Activated naive CD4-positive, alpha-beta T cell treated with Interleukin-2 at 50 U/mL for 16 hours (primary cell): Measurements from ENCODE around the gene CYB5R4.
A peak's percentile ranks its signal among the peaks of the same experiment; 100 is the strongest.

ENCODE experiments used
- DNase-seq: peaks from one replicate; pipeline ENCODE4 v3.0.0-alpha.2; 2020

CYB5R4 gene

DNA sequence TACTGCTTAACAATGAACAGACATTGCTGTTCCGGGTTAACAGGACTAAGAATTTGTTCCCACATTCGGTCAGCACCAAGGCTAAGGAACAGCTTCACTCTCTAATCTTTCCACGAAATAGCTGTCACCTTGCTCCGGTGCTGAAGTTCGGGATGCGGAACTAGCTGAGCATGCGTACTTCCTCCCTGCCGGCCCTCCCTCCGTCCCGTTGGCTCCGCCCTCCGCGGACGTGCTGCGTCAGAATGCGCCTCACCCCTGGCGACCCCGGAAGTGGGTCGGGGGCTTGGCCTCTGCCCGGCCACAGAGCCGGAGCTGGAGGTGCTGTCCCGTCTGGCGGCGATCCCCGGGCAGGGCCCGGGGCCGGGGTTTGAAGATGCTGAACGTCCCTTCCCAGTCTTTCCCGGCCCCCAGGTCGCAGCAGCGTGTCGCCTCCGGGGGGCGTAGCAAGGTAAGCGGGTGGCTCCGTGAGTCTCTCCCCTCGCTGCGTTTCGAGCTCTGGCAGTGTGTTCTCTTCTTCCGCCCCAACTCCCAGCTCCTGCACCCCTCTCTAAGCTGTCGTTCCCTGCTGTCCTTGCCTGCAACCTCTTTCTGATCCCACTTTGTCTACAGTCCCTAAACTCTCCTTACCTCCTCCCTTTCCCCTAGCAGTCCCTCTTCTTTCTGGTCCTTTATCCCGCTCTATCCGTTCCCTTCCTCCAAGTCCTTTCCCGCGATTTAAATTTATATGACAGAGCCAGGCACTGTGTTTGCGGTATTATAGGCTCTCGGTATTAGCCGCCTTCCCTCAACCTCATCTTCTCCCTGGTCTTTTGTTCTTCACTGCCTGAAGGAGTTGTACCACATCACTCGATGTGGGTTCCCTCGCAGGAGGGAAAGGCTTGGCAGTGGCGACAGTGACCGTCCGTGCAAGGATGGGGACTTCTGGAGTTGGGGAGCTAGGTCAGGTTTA lies at the start of gene CYB5R4:
TSS of gene CYB5R4 (plus strand) at position 280 of the 949 bp plus-strand sequence. CDS start at position 374, 94 bp downstream.
- DNase-seq: peak; percentile 95

DNA sequence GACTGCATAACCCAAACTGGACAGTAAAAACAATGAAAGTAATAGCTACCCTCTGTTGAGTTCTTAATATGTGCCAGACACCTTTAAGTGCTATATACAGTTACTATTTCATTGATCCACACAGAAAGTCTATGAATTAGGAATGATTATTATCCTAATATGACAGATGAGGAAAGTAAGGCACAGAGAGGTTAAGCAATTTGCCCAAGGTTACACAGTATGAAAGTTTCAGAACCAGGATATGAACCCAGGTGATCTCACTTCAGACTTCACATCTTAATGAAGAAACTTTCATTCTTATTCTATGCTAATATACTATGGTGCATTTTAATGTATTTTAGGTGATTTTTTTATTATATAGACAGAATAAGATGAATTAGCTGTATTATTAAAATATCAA lies 46.9 kb upstream of the CYB5R4 start:
- no peak for DNase-seq

DNA sequence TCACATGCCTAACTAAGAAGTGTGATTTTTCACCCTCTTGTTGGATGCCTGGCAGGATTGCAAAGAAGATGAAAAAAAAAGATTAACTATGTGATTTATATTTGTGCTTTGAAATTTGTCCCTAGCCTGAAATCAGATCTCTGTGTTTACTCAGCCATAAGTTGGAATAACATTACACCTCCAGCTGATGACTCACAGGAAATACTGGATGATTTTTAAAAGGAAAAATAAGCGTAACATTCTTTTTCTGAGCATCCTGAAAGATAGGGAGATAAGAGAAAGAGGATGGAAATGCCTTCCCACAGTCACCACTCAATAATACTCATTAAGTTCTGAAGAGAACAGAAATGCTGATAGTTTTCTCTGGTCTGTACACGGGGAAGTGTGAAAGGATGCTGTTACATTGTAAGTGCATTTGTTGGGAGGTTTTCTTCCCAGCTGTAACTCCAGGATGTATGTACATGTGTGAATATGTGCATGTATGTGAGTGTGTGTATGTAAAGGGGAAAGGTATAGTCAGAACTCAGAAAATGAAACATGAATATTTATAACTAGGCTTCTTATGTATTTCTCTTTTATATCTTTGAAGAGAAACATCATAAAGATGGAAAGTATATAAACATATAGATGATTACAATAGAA lies 43.7 kb upstream of the CYB5R4 start:
- no peak for DNase-seq

GRCh38 chr6:83822629-83823169 lies 36.8 kb upstream of the CYB5R4 start:
- DNase-seq: no peak

DNA sequence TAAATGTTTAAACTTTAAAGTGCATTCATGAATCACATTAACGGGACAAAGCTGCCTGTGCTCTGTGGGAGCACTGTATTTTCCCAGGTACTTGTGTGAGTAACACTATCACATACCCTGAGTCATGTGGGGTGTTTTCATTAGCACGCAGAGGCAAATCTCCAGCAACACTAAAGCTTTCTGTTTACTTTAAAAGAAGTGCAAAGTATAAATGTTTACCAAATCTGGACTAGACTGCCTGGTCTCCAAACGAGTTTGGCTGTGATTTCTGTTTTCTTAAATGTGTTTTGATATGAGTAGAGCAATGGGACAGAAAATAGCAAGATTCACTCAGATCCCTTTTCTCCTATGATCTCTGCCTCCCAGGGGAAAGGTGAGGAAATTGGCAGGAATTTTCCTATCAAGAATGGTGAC lies 35.1 kb upstream of the CYB5R4 start:
- no peak for DNase-seq

DNA sequence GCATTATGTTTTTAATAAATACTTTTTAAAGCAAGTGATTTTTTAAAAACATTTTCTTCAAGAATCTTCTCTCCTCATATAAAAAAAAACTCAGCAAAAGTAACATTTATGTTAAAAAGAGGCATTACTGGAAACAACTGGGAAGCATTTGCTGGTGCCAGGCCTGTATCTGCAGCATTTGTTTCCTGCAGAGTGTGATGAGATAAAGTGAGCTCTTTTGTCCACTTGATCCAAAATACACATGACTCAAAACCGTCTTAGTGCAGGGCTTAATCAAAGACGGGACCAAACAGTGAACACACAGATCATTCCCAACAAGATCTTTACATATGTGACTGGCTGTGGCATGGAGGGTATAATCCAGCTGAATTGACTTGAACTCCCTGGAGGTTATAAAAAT lies 34.7 kb upstream of the CYB5R4 start:
- no peak for DNase-seq

DNA sequence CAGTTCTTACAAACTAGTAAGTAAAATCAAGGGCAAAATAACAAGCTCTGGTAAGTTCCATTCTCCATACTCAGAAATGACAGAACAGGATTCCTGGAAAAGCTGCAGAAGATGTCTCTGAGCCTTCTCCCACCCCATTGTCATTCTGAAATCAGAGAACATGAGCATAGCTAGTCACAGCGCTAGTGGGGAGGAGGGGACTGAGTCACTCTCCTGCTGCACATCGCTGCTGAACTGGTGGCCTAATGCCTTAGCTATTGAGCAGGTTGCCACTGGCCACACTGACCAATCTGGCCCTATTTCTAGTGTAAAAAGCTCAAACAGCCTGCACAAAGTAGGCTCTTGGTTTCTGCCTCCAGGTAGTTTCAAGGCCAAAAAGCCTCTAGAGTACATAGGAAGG lies 32.4 kb upstream of the CYB5R4 start:
- no peak for DNase-seq

- DNase-seq: no peak
These were observed 20.8 kb upstream of the CYB5R4 start for GRCh38 chr6:83838727-83839126.

GRCh38 chr6:83844170-83844569 lies 15.3 kb upstream of the CYB5R4 start:
- no peak for DNase-seq

DNA sequence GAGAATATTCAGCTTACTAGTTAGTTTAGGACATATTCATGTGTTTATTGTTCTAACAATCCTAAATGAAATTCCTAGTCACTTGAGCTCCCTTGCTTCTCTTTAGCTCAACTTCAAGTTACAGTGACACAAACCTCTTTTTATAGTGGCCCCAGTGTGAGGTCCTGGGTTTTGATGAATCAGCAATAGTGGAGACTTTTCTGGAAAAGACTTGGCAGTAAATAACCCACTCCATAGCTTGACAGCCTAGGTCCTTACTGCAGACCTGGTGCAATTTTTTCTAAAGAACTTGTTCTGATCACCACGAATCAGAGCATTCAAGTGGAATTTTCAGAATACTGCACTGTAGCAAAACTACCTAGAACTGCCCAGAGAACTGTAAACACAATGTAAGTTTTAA lies 13.2 kb upstream of the CYB5R4 start:
- DNase-seq: no peak

DNA sequence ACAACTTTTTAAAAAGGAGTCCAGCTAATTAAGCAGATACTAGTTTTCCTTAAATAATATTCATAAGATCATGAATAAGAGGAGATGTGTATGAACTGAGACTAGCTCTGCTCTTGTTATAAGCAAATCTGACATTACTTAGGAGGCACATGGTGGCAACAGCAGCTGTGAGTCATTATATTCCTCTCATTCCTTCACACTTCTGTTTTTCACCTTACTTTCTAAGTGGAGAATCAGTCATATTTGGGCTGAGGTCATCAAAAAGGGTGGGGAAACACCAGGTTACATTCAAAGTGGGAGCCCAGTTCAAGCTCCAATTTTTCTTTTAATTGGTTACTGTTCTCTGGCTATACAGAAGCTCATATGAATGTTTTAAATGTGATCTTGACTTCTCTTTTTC lies 12.3 kb upstream of the CYB5R4 start:
- DNase-seq: no peak

DNA sequence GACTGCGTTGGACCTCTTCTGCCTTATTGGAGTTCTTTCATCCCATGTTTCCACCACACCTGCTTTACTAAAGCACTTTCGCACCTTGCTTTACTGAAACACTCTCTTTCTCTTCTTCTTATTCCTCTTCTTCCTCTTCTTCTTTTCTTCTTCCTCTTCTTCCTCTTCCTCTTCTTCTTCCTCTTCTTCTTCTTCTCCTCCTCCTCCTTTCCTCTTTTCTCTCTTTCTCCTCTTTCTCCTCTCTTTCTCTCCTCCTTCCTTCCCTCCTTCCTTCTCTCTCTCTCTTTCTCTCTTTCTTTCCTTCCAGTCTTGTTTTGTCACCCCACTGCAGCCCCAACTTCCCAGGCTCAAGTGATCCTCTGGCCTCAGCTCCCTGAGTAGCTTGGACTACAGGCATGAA lies 10.4 kb upstream of the CYB5R4 start:
- DNase-seq: no peak

- no peak for DNase-seq
These were observed 9.9 kb upstream of the CYB5R4 start for GRCh38 chr6:83849610-83850009.

GRCh38 chr6:83852528-83853177 lies 6.8 kb upstream of the CYB5R4 start:
- no peak for DNase-seq

GRCh38 chr6:83853178-83854000 lies 6.1 kb upstream of the CYB5R4 start, which contains the start of gene RIPPLY2:
RIPPLY2 (plus strand) TSS chr6:83853360; CDS start chr6:83853417, 57 bp downstream.
- DNase-seq: no peak

DNA sequence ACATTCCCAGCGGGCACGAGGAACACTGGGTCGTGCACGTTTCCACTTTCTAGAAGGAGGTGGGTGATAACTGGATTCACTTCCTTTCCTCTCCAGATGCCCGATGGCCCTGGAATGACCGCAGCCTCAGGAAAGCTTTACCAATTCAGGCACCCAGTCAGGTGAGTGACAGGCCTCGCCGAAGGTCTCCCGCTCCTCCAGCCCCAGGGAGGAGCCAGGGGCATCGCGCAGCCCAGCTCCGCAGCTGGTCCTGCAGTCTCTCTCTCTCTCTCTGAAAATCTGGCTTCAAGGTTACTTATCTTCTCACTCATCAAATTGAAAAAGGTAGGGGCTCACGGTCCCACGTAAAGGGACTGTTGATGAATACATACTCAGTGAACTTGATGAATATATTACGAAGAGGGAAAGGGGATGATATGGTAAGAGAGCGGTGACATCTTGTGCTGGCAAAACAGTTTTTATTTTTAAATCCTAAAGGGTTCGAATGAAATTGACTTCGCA lies 5.4 kb upstream of the CYB5R4 start:
- DNase-seq: no peak

DNA sequence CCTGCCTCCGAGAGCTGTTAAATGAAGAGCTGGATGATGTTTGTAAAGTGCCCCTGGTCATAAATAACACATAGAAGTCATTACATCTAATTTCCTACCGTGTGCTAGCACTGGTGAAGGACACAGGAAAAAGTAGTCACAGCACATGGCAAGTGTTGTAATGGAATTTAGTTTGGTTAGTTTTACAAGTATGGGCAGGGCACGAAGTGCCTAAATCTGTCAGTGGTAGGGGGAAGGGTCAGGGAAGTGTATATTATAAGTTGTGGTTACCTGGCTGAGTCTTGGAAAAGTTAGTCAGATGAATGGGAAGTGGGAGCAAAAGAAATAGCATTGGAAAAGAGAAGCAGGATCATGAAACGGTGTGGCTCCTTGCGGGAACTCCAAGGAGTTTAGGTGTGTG lies 4.7 kb upstream of the CYB5R4 start:
- DNase-seq: no peak

DNA sequence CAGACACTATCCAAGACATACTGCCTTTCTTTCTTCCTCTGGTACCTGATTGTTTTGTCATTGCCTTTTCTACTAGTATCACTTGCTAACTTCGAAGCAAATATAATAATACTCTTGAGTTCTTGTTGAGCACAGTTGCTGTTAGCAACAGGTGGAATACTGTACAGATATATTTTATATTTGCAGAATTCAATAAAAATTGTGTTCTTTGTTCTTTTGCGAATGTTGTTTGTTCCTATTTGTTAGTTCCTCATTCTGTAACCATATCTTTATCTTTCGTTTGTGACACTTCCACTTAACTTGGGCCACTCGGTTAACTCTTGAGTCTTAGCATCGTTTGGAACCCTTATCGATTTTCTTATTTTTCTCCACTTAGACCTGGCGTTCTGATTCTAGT lies 868 bp downstream of the CYB5R4 start:
- DNase-seq: no peak

DNA sequence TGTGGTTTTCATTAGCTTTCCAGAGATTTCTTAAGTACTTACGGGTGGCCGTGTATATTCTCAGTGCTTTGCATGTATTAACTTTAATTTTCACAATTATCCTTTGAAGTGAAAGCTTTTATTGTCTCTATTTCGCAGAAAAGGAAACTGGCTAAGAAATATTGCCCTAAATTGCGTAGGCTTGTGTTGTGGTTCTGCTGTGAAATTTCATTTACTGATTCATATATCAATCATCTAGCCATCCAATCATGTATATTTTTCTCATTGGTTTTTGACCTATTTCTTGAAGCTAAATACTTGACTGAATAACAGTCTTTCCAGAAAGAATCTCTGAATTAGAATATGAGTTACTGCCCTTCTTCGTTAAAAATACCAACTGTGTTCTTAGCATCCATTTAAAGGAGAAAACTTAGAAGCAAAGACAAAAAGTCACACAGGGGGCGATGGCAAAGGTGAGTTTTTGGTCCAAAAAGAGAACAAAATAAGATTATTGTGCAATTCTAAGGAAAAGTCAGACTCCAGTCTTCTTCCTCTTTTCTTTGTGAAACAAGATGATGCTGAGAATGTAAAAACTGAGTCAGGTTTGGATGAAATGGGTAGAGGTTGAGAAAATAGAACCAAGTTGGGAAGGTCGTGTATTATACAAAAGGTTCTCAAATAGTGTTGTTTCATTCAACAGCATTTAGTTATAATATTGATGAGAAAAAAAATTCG lies 1.4 kb downstream of the CYB5R4 start:
- DNase-seq: no peak

DNA sequence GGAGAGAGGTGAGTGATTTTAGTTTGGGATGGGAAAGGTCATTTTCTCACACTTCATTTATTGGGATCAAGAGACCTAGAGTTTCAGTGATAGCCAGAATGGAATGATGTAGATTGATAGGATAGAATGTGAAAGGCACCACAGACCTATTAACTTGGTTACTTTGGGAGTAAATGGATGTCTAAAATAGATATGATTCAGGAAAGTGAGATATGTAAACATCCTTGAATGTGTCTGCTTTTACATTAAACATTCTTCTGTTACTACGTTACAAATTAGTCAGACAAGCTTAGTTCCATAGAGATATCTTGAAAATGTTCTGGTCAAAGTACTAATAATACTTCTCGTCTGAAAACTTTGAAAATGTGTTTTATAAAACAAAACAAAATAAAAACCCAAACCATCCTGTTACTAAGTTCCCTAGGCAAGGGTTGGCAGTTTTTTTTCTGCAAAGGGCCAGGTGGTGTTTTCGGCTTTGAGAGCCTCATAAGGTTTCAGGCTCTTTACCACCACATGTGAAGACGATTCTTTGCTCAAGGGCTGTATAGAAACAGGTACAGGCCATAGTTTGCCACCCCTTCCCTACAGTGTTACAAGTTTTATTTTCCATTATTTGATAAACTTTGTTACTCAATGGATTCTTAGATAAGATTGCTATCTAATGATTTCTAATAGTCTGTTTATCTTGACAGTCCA lies 3.4 kb downstream of the CYB5R4 start:
- no peak for DNase-seq

GRCh38 chr6:83867043-83867442 lies 7.6 kb downstream of the CYB5R4 start:
- DNase-seq: no peak
